NCI-H526 (cell line): Measurements from ENCODE around the gene ADAR.

Experiments used
- DNase-seq, 2 experiments: peaks; one replicate each; lab custom pipeline; 2025; lab: John Stamatoyannopoulos, UW

The ADAR gene

GRCh38 chr1:154582885-154583284, 25.1 kb downstream of the ADAR start:
- DNase-seq: no peak

DNA sequence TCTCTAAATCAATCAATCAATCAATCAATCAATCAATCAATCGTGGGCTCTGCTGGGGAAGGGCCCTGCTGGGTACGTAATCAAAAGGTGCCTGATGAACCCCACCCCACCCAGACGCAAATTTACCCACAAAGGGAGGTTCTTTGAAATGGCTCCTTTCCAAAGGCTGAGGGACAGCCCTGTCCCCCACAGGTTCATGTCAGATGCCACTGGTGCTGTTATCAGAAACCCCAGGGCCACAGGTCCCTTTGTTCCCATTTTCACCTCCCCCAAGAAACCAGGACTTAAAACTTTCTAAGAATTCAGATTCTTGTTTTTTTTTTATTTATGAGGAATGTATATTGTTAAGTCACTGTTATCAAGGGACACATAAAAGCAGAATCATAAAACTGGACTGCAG, 26.2 kb downstream of the ADAR start:
- no peak for DNase-seq

DNA sequence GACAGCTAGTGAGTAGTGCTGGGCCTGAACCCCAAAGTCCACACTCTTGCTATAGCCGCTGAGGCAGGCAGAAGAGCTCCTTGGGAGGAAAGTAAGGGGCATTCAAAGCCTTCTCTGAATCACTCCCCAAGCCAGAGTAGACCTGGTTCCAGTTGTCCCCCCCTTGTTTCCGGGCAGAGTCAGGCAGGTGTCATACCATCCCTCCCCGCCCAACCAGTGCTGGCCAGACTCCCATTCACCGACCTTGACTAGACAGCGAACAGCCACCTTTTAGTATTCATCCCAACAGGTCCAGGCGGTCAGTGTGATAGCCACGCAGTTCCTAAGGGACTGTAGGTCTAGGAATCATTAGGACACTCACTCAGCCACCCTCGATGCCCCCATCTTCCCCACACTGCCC, 28.6 kb downstream of the ADAR start:
- DNase-seq: no peak

DNA sequence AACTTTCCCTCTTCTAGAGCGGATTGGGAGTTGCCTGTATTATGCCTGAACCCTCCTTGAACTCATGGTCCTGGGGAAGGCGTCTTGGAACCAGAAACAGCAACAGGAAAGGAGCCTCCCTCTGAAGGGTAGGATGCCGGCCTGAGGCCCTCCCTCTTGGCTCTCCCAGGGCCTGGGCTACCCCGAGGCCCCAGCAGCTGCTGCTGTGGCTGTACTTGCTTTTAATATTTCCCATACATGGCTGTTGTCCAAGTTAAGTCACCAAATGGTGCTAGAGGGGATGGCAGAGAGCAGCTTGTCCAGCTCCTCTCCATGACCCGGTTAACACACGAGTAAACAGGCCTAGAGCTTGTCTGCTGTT, 29.9 kb downstream of the ADAR start:
- DNase-seq: no peak

DNA sequence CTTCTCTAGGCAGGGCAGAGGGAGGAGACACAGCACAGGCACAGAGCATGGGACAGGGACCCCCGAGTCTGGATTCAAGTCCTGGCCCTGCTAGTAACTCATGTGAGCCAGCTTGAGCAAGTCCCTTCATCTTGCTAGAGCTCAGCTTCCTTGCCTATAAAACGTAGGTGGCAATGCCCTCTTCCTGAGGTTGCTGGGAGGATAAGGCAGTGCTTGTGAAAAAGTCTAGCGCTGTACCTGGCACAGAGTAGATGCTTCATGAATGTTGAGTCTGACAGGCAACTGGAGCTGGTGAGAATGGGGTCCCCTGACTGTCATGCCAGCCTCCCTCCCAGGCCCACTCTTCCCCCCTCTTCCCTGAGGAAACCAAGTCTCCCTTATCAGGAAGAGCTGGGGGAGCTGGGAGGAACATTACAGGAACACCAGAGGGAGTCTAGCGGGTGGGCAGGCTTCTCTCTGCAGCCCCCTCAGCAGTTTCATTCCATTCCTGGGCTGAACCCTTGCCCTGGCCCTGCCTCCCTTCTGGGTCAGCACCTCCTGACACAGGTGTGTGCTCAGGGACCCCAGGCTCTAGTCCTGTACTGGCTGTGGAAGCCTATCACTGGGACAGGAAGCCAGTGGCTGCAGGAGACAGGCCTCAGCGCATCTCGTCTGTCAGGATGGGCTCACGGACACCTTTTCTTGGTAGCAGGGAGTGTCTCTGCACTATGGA, 30.5 kb downstream of the ADAR start:
- DNase-seq: no peak

- no peak for DNase-seq
These were observed 31.9 kb downstream of the ADAR start for GRCh38 chr1:154575951-154576566.

GRCh38 chr1:154575147-154575927, 32.6 kb downstream of the ADAR start:
- peak in 1 of 2 experiments; percentile 29 for DNase-seq

DNA sequence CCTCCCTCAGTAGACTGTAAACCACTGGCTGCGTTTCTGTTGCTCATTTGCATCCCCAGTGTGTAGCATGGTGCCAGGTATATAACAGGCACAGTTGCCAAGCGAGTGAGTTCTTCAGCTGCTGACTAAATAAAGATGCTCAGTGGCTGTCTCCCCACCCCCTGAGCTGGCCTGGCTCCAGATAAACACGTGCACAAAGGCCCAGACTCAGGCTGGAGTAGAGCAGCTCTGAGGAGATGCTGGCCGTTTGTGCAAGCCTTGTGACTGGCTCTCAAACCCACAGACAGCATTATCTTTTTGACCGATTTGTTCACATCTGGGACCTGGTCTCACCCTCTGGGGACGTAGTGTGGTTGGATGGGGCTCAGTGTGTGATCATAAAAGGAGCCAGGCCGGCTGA, 33.3 kb downstream of the ADAR start:
- DNase-seq: peak; percentile 99

DNA sequence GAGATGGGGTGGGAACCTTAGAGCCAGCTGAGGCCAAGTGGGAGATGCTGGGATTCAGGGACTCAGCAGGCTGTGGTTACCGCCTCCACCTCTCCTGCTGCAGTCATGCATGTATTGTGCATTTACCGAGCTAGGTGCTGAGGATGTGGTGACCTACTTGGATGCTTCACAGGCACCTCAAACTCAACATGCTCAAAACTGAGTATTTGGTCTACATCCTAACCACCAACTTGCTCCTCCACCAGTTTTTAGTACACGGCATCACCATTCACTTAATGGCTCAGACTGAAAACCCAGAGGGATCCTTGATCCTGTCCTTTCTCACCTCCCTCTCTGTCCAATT, 34.8 kb downstream of the ADAR start:
- no peak for DNase-seq

DNA sequence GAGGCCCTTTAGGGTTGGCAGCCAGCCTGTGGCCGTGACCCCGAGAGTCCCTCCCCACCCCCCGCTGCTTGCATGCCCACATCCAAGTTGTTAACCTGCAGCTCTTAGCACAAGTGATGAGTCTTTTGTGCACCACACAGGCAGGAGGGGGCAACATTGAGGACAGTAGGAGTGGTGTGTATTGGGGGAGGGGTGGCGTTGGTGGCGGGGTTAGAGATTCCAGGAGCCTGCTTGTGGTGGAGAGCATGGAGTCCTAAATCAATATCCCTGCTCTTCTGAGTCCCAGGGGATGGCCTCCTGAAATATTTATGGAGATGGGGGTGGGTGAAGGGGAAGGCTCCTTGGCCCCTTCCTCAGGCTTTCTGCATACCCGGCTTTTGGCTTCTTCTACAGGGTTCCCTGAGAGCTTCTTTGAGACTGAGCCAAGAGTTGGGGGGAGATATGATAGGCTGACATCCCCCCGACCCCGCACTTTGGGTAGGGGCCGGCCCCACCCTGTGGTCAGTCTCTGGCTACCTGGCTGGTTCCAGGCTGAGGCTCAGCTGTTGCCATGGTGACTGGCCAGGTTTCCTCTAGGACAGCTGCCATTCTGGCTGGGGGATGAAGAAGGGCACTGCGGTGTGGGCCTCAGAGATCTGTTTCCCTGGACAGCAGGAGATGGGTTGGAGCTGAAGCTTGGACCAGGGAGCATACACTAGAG, 35.4 kb downstream of the ADAR start:
- DNase-seq: peak in 1 of 2 experiments; percentile 50

GRCh38 chr1:154571964-154572288, 36.1 kb downstream of the ADAR start:
- DNase-seq: no peak

GRCh38 chr1:154571244-154571963, 36.6 kb downstream of the ADAR start:
- no peak for DNase-seq

DNA sequence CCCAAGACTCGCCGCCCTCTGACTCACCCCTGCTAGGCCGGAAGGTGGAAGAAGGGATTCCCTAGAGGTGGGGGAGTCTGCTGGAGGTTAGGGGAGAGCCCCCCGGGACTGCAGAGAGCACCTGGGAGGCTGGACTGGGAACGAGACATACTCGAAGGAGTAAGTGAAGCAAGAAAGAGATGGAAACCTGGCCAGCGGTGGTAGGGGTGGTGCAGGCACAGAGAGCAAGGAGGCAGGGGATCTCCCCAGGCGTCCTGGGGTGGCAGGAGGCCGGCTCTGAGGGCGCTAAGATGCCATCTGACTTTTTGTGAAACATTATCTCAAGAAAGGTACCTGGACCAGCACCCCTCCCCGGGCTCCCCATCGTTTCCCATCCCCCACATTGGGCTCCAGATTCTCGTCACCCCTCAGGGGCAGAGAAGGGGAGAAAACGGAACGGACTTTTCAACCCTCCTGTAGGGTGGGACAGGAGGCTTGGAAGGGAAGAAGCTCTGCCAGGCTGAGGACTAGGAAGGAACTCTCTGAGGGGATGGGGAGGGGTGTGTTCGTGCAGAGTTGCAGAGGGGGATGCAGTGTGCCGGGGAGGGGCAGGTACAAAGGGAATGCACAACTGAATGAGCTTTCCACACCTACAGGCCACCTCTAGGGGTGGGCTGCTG, 39.7 kb downstream of the ADAR start:
- DNase-seq: peak in 1 of 2 experiments; percentile 74

DNA sequence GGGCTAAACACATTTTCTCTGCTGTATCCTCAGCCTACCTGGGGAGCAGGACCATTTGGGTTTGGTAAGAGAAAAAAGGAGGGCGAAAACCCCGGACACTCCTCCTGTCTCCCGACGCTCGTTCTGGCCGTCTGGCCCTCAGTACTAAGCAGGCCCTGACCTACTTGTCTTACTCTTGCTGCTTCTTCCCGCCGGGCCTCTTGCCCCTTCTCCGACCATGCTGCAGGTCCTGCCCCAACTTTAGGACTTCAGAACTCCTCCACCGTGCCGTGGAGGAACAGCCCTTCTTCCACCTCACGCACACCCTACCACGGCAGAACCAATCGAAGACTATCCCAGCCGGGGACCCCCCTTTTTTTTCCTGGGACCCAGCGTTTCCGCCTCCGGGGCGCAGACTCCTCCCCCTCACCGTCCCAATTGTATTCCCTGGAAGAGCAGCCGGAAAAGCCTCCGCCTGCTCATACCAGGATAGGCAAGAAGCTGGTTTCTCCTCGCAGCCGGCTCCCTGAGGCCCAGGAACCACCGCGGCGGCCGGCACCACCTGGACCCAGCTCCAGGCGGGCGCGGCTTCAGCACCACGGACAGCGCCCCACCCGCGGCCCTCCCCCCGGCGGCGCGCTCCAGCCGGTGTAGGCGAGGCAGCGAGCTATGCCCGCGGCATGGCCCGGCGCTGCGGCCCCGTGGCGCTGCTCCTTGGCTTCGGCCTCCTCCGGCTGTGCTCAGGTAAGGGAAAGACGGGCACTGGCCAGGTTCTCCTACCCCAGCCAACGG, 40.4 kb downstream of the ADAR start, which contains the start of gene CHRNB2:
TSS of gene CHRNB2 (plus strand) at position 393 of the 771 bp plus-strand sequence. CDS start at position 660, 267 bp downstream.
- DNase-seq: peak; percentile 91 to 97

GRCh38 chr1:154565876-154566275, 42.1 kb downstream of the ADAR start:
- no peak for DNase-seq

GRCh38 chr1:154559466-154560044, 48.4 kb downstream of the ADAR start:
- peak; percentile 98 to 99 for DNase-seq

DNA sequence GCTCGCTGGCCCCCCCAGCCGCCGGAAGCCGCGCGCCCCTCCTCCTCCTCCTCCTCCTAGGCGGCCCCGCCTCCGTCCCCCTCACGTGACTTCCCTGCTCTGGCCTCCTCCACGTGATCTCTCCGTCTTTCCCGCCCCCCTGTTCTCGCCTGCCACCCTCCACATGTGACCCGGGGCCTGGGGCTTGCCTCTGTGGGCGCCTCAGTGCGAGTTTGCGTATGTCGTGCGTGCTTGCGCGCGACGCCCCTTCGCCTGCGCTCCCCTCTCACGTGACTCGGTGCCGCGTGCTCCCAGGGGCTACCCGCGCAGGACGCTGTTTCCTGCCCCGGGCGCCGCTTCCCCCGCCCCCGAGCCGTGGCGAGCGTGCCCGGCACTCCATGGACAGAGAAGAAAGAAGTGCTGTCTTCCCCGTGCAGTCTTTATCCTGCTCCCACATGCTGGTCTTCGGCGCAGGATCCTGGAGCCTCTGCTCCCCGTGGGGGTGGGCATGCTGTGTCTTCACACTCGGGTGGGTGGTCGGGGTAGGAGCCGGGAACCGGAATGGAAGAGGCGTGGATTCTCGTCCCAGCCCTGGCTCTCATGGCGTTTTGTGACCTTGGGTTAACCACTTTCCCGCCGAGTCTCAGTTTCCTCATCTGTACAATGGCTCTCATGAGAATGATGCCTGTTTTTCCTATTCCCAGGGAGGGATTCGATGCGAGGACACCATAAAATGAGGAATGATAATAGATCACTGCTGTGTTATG, 49.1 kb downstream of the ADAR start:
- peak; percentile 100 for DNase-seq

DNA sequence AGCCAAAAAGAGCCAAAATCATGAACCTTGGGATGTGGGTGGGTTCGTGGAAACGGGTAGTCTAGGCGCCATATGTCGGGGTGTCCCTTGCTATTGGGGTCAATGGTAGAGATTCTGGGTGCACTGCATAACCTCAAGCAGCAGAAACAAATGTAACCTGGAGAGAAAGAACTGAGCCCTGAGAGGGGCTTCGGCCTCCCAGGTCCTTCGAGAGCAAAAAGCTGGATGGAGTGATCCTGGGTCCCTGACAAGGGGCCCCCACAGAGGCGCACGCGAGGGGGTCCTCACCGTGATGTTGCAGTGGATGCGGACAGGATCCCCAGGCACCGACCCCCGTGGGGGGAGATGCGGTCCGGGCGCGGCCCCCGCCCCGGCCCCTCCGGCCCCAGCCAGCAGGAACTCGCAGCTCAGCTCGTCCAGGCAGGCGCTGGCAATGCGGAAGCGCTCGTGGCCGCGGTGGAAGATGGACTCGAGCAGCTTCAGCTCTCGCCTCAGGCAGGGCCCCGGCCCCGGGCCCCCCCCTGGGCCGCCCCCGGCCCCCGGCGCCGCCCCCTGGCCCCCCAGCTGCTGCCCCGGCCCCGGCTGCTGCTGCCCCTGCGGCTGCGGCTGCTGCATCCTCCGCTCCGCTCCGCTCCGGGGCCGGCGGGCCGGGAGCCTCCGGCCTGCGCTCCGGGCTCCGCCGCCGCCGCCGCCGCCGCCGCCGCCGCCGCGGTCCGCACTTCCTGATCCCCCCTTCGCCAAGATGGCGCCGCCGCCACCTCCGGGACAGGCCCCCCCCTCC, 49.9 kb downstream of the ADAR start, which contains the start of gene UBE2Q1:
TSS of gene UBE2Q1 (minus strand) at position 724 of the 781 bp plus-strand sequence. CDS start at position 615, 109 bp downstream.
- peak in 1 of 2 experiments; percentile 79 for DNase-seq
